Measurements from ENCODE around the gene RFLNA.

Gene RFLNA

GRCh38 chr12:124335426-124336183 is 40.7 kb downstream of the RFLNA start:
- DNase-seq (ENCODE audit: low read depth in 2 of 2, low spot score in 1 of 2), result no peak

GRCh38 chr12:124336184-124336437 is 41.2 kb downstream of the RFLNA start:
- DNase-seq (ENCODE audit: low read depth in 2 of 2, low spot score in 1 of 2), result no peak

GRCh38 chr12:124336742-124337520 is 42.0 kb downstream of the RFLNA start:
- no peak for DNase-seq (ENCODE audit: low read depth in 2 of 2, low spot score in 1 of 2)

GRCh38 chr12:124337622-124338021 is 42.7 kb downstream of the RFLNA start:
- DNase-seq (ENCODE audit: low read depth in 2 of 2, low spot score in 1 of 2), result no peak

- no peak for DNase-seq (ENCODE audit: low read depth in 2 of 2, low spot score in 1 of 2)
Measured at GRCh38 chr12:124338448-124338847, 43.6 kb downstream of the RFLNA start.

GRCh38 chr12:124338876-124339603 is 44.1 kb downstream of the RFLNA start:
- no peak for DNase-seq (ENCODE audit: low read depth in 2 of 2, low spot score in 1 of 2)

- DNase-seq (ENCODE audit: low read depth in 2 of 2, low spot score in 1 of 2), result no peak
Measured at GRCh38 chr12:124340080-124340900, 45.4 kb downstream of the RFLNA start.

GRCh38 chr12:124341645-124342069 is 46.8 kb downstream of the RFLNA start:
- DNase-seq (ENCODE audit: low read depth in 2 of 2, low spot score in 1 of 2), result no peak

- no peak for DNase-seq (ENCODE audit: low read depth in 2 of 2, low spot score in 1 of 2)
Measured at GRCh38 chr12:124344022-124344421, 49.1 kb downstream of the RFLNA start.

- DNase-seq (ENCODE audit: low read depth in 2 of 2, low spot score in 1 of 2), result no peak
Measured at GRCh38 chr12:124344526-124344925, 49.6 kb downstream of the RFLNA start.

- no peak for DNase-seq (ENCODE audit: low read depth in 2 of 2, low spot score in 1 of 2)
Measured at GRCh38 chr12:124345795-124346194, 50.9 kb downstream of the RFLNA start.

- no peak for DNase-seq (ENCODE audit: low read depth in 2 of 2, low spot score in 1 of 2)
Measured at GRCh38 chr12:124346425-124347168, 51.7 kb downstream of the RFLNA start.

GRCh38 chr12:124347335-124347734 is 52.4 kb downstream of the RFLNA start:
- no peak for DNase-seq (ENCODE audit: low read depth in 2 of 2, low spot score in 1 of 2)

- DNase-seq (ENCODE audit: low read depth in 2 of 2, low spot score in 1 of 2), result no peak
Measured at GRCh38 chr12:124347805-124348658, 53.1 kb downstream of the RFLNA start.

- no peak for DNase-seq (ENCODE audit: low read depth in 2 of 2, low spot score in 1 of 2)
Measured at GRCh38 chr12:124348659-124349380, 53.9 kb downstream of the RFLNA start.

- no peak for DNase-seq (ENCODE audit: low read depth in 2 of 2, low spot score in 1 of 2)
Measured at GRCh38 chr12:124350491-124350890, 55.6 kb downstream of the RFLNA start.

- no peak for DNase-seq (ENCODE audit: low read depth in 2 of 2, low spot score in 1 of 2)
Measured at GRCh38 chr12:124351422-124351821, 56.5 kb downstream of the RFLNA start.

GRCh38 chr12:124352257-124352656 is 57.4 kb downstream of the RFLNA start:
- no peak for DNase-seq (ENCODE audit: low read depth in 2 of 2, low spot score in 1 of 2)

- no peak for DNase-seq (ENCODE audit: low read depth in 2 of 2, low spot score in 1 of 2)
Measured at GRCh38 chr12:124352839-124353238, 57.9 kb downstream of the RFLNA start.
